SKM-1 (cell line): ENCODE data around the gene PLA2R1.

Experiments used
- DNase-seq: peaks from one replicate; lab custom pipeline; 2025; ENCODE audit not compliant: unreplicated experiment; lab: John Stamatoyannopoulos, UW

PLA2R1 gene

DNA sequence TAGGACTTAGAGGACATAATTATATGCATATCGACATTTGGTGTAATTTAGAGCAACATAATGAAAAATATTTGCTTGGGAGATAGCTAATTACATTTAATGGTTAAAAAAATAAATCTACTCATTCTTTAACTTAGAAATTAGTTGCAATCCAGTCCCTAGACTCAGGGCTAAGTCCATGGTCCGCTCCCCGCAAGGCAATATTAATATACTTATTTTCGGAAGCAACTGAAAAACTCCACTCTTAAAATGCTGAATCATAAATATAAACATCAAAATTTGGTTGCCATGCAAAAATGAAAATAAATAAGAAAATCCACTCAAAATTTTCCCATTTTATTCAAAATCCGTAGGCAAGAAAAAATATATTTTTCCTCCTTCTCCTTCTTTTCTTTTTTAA lies 164.7 kb downstream of the PLA2R1 start:
- no peak for DNase-seq

DNA sequence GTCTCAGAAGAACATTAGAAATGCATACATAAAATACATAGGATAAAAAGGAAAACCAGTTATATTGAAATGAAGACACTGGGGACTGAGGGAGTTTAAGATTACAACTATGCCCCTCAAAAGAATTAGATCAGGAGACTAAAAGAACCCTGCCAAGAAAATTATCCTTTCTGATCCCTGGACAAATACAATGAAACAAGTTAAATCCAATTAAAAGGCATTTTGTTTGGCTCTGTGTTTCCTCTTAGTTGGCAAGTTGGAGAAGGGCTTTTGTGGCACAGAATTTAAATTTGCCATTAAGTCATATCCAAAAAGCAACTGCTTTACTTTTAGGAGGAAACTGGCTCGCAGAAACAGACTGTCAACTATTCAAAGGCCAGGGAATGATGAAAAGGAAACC lies 165.3 kb downstream of the PLA2R1 start:
- no peak for DNase-seq

DNA sequence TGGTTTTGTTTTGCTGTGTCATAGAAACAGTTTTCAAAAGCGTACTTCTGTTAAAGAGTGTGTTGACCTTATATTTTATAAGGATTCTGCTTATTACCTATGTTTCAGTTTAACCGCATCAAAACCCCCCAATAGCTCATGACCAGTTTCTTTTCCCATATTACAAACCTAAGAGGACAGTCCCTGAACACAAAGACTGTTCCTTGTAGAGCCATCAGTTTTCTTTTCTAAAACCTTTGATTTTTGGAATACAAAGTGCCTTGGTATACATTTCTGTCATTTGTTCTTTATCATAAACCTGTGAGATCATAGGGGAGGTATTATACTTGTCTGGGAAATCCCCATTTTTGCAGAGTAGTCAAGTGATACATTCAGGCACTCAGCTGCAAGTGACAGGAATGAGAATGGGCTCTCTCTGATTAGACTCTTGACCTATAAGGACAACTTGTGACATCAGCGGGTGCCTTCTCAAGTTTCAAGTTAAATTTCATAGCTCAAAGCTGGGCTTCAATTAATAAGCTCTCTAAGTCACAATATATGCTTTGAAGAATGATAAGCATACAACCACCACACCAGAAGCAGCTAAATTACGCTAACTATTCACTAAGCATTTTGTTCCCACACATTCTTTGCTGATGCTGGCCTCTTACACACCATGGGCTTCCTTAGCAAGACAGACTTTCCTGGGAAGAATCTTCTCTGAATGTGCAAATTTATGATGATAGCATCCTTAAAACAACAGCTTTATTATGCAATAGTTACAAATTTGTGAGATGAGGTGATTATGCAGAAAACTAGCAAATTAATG lies 167.0 kb downstream of the PLA2R1 start:
- no peak for DNase-seq

DNA sequence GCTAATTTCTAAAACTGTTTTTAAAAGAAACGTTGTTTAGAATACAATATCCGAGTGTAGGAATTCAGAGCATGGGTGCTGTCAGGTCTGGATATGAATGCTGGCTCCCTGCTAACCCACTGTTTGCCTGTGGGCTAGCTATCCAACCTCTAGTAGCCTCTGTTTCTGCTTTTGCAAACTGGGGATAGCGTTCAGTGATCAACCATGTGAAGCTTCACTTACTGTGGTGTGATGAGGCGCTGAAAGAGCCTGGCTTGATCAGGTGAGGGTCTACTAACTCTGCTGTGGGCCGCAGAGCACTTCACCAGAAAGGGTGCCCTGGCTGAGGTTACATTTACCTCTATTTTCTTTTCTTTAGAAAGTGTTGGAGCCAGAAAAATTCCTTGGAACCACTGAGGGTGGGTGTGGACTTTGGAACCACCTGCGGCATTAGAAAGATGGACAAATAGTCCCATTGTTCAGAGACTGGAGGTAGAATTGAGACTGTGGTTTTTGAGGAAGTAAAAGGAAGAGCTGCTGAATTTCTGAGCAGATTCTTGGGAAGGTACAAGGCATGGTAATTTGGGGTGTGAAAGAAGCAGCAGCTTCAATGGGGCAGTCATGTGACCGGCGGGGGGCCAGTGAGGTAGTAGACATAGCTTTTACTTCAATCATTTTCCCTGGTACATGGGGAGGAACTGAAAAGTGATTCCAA lies 168.1 kb downstream of the PLA2R1 start:
- no peak for DNase-seq

DNA sequence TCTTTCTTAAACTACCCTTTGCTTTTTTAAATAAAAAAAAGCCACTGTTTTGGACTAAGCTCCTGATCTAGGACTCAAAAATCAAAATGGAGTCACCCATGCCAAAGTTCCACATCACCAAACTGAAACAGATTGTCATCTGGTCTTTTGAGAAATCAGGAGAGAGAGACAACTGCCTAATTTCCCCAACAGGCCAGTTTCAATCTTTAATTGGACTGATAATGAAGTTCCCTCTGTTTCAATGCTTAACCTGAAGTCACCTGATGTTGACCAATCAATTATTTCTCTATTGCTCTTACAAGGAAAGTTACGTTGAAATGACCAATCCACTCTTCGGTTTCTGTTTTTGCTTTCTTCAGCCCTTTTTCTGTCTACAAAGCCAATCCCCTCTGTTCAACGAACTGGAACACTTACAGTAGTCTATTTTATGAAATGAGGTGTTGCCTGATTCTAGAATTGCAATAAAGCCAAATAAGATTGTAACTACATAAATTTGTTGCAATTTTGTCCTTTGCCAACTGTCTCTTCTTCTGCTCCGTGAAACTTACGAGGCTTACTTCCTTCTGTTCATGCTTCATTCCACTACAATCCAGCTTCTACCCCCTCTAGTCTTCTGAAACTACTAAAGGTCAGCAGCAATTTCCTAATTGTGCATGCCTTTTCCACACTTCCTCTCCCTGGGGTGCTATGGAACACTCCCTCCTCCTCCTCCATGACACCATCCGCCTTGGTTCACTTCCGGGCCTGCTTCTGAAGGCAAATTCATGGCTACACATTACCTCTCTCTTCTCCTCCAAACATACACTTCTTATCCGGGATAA lies 169.2 kb downstream of the PLA2R1 start:
- no peak for DNase-seq

DNA sequence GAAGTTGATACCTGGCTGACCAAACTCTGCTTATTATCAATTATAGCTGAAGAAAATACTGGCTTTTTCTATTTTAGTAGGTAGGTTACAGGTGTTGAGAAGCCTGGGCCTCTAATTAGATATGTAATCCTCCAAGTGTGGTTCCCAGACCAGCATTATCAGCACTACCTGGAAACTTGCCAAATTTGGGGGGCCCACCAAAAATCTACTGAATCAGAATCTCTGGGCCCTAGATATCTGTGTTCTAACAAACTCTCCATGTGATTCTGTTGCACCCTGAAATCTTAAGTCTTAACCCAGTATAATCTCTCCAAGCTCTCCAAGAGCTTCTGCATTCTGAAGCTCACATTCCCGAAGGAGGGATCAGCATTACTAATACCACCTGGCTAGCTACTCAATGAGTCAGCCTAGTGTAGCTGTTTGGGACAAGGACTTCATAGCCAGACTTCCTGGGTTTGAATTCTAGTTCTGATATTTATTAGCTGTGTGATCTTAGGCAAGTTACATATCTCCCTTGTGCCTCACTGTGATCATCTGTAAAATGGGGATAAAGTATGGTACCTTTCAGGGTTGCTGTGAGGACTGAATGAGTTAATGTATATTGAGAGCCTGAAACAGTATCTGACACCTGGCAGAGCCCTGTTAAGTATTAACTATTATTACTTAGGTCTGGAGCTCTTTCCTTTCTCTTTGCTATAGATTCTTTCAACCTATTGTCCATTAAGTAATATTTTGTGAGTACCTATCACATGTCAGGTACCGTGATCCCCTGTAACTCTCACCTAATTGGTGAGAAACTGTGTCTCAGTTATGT lies 170.3 kb downstream of the PLA2R1 start:
- DNase-seq, result no peak

DNA sequence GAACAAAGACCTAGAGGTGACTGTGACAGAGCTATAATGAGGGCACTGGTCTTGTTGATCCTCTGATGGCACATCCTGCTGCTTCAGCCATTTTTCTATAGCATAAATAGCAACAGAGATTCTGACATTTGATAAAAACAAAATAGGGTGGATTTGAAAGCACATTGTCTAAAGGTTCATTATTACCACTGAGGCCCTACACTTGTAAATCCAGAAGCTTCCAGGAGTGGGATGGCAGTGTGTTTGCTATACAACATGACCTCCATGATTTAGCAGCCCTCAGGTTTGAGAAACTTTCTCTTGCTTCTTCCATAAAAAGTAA lies 171.2 kb downstream of the PLA2R1 start:
- DNase-seq, result no peak

DNA sequence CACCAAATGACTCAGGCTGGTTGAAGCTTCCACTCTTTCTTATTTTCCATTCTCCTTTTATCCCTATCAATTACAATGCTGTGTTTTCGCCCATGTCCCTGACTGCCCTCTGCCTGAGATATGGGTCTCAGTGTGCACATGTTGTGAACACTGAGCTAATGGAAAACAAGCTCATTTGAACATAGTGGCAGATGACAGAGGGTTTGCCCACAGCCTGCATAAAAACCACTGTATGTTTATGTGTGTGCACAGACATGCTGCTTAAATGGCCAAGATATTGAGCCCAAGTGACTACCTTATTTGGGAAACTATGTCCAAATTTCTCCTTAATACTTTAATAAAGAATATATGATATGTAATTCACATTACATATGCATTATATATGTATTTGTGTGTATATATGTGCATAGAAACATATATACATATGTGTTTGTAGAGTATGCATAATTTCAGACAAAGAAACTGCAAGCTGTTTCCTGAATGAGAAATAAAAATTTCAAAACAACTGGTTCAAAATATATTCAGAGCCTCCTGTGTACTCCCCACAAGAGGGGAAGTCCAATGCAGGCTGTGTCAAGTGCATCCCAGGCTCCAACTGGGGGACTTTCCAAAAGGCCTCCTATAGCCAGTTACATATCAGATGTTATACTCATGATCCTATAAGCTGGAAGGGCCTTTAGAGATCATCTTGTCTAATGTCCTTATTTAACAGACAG lies 171.7 kb downstream of the PLA2R1 start:
- no peak for DNase-seq

DNA sequence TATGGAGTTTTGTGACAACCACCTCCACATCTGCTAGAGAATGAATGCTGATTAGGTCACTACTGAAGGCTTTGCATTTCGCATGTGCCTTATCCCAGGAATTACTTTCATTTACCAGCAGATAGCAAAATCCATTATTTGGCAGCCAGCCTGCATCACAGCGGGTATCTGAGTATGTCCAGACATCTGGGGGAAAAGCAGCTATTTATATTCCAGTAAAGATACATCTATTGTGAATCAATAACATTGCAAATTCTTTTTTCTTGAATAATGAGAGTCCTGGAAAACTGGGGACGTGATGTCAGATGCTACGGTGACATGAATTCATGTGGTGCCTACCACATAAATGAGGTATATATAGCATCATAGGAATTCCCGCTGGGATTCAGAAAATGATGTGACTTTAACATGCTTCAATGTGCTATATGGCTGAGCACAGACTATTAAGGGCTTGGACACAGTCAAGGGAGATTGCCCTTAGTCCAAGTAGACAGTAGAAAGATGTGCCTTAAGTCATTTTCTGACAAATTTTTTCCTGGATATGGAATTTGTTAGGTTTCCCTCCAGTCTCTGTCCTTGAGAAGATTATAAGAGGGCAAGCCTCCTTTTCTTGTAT lies 180.2 kb downstream of the PLA2R1 start:
- DNase-seq, result no peak
